GM12872 (cell line): ENCODE data around the gene GABBR1.

Source experiments
- TF ChIP-seq, protein P1 (sequence below): IDR thresholded peaks from 3 replicates; pipeline ENCODE4 v1.5.1; 2011; ENCODE audit warnings: low read depth, mild to moderate bottlenecking, low read length, moderate library complexity; ENCODE audit not compliant: insufficient read depth

The GABBR1 gene

DNA sequence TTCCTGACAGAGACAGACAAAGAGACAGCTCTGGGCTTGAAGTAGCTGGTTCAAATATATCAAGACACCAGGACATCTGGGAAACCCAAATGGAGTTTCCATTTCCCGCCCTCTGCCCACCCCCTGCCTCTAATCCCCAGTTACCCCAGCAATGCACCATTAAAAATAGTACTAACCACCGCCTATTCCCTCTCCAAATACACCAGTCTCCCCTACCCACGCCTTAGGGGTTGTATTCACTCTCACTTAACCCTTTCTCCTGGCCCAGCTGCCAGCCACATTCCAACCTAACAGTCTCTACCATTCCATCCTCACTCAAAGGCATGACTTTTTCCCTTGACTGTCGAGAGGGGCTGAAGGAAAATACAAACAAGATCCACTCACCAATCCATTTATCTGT lies 22.4 kb downstream of the GABBR1 start:
- TF ChIP-seq, protein P1, sequence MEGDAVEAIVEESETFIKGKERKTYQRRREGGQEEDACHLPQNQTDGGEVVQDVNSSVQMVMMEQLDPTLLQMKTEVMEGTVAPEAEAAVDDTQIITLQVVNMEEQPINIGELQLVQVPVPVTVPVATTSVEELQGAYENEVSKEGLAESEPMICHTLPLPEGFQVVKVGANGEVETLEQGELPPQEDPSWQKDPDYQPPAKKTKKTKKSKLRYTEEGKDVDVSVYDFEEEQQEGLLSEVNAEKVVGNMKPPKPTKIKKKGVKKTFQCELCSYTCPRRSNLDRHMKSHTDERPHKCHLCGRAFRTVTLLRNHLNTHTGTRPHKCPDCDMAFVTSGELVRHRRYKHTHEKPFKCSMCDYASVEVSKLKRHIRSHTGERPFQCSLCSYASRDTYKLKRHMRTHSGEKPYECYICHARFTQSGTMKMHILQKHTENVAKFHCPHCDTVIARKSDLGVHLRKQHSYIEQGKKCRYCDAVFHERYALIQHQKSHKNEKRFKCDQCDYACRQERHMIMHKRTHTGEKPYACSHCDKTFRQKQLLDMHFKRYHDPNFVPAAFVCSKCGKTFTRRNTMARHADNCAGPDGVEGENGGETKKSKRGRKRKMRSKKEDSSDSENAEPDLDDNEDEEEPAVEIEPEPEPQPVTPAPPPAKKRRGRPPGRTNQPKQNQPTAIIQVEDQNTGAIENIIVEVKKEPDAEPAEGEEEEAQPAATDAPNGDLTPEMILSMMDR, result no peak

- TF ChIP-seq, protein P1, result no peak
These were observed 24.9 kb downstream of the GABBR1 start for GRCh38 chr6:29608131-29608530.

- TF ChIP-seq, protein P1, result no peak
These were observed 29.1 kb downstream of the GABBR1 start for GRCh38 chr6:29603930-29604329.

DNA sequence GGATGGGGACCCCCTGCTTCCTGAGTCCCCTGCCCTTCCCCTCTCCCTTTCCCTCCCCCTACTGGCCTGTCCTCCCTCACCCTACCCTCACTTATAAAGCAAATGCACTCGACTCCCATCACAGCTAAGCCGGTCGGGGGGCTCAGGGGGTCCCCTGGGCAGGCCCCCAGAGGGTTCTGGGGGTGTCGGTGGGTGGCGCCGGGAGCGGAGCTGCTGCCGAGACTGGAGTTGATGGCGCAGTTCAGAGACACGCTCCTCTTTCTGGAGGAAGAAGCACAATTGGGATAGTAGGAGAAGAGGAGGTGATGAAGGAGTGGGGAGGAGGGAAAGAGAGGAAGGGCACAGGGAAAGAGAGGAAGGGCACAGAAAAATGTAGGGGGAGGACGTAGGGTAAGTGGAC lies 29.5 kb downstream of the GABBR1 start:
- TF ChIP-seq, protein P1, result no peak

DNA sequence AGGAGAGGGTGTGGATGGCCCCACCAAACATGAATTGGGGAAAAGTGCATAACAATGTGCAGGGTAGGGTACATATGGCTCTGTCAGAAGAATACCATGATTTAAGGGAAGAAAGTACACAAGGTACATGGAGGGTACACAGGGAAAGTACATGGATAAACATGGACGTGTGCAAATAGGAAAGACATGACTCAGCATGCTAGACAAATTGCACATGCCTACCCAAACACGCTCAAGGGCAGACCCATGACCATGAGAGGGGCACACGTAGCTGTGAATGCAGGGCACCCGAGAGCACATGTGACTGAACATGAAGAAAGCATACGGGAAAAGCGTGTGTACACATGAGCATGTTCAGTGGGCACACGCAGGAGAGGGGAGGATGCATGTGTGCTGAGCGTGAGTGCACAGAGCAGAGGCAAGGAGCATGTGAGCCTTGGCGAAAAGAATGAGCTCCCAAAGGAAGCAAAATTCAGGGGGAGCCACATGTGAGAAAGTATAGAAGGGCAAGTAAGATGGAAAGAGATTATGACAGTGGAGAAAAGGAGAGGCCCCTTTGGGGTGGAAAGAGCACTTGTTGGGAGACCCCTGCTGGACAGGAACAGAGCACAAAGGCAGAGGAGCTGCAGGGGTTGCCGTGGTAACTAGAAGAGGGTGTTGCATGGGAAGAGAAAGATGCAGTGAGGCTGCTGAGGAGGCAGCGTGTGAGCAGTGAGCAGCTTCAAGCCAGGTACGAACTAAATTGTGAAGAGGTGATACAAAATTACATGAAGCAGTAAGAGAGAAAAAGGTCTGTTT lies 30.2 kb downstream of the GABBR1 start:
- TF ChIP-seq, protein P1, result peak; percentile 40; the same call in 2 of the 3 replicates

DNA sequence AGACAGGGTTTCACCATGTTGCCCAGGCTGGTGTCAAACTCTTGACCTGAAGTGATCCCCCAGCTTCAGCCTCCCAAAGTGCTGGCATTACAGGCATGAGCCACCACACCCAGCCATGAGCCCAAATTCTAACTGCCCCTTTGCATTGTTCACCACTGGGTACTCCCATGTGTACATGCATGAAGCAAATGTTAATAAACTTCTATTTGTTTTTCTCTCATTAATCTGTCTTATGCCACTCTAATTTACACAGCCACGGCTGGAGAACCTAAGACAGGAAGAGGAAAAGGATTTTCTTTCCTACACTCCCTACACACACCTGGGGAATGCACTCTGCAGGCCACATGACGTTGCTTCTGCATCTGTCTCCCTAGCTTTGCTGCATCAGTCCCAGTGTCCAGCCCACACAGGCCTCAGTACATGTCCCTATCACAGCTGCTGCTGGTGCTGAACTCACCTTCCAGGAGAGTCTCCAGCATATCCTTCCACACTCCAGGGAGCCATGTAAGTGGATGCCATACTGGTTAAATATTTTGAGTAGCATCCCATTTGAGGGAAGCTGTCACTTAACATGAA lies 34.7 kb downstream of the GABBR1 start:
- TF ChIP-seq, protein P1, result no peak

DNA sequence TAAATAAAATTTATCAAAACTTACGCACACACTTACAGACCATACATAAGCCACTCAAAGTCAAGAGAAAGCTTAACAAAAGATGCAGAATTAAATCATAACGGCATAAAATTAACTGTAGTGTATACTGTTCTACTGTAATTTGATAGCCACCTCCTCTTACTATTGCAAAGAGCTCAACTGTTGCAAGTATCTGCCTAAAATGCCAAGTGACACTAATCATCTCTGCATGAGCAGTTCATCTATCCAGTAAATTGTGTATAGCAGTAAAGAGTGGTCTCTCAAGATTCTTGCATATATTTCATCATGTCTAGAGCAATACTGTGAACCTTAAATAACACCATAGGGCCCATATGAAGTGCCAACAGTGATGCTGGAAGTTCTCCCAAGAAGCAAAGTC lies 35.8 kb downstream of the GABBR1 start:
- TF ChIP-seq, protein P1, result no peak
